ENCODE measurements around the gene IRF8.

GRCh38 chr16:85921026-85921425 lies 22.1 kb downstream of the IRF8 start:
- no peak for TF ChIP-seq EZH2 (IDR thresholded peaks at IDR 0.05; ENCODE audit: borderline replicate concordance, low read depth, low read length, poor library complexity, severe bottlenecking)
- no peak for TF ChIP-seq CTCF (conservative IDR thresholded peaks at IDR 0.05; ENCODE audit: low read depth, low read length)

Data from A673 (cell line).